Peyer's patch (tissue), 4 donors: ENCODE measurements around the gene FANCM. TPM values are rescaled to one million over a fixed set of nuclear protein-coding genes. Genes with fewer than 3 reads are reported as not detected.

Experiments
- DNase-seq, 3 donors: peaks; one replicate each; pipeline ENCODE4 v3.0.0-alpha.2; 2017 to 2019
- H3K27ac ChIP-seq, 4 donors: fragments of 200-600 bp; sonication (generic); one replicate each; pipeline ENCODE4 v1.5.1; 2016 to 2019
- H3K27me3 ChIP-seq, 2 donors: fragments of 200-600 bp; sonication (generic); one replicate each; pipeline ENCODE4 v1.5.1; 2019
- H3K36me3 ChIP-seq, 3 donors: fragments of 200-600 bp; sonication (generic); one replicate each; pipeline ENCODE4 v1.5.1; 2016 to 2019
- H3K4me1 ChIP-seq, 4 donors: fragments of 200-600 bp; sonication (generic); one replicate each; pipeline ENCODE4 v1.5.1; 2016 to 2019
- H3K4me3 ChIP-seq, 4 donors: fragments of 200-600 bp; sonication (generic); 1 replicate in 3 of 4; 2 replicates in 1 of 4; pipeline ENCODE4 v1.5.1; 2016 to 2019; ENCODE audit warnings: mild to moderate bottlenecking in 1 of 4
- H3K9me3 ChIP-seq, 4 donors: fragments of 200-600 bp; sonication (generic); one replicate each; pipeline ENCODE4 v1.5.1; 2016 to 2019; ENCODE audit warnings: mild to moderate bottlenecking in 1 of 4
- CTCF ChIP-seq, 6 experiments: fragments of 450-650 bp in 4 of 6; fragments of 200-600 bp in 2 of 6; sonication (generic) in 1 of 6; IDR thresholded peaks; one replicate each; pipeline ENCODE4 v1.5.1; 2017 to 2019; ENCODE audit warnings: antibody characterized with exemption in 6 of 6, mild to moderate bottlenecking in 3 of 6, moderate library complexity in 1 of 6
- POLR2A ChIP-seq, 2 donors: fragments of 450-650 bp; IDR thresholded peaks; one replicate each; pipeline ENCODE4 v1.5.1; 2017; ENCODE audit warnings: antibody characterized with exemption in 2 of 2, mild to moderate bottlenecking in 2 of 2, moderate library complexity in 2 of 2
- total RNA-seq, 4 donors: library from RNA; depleted of rRNA; stranded (reverse); fragments of >200 nt; gene quantifications; one replicate each; pipeline ENCODE4 v1.1.0, GENCODE V29; 2016

Gene FANCM
- total RNA-seq, 4 donors from 2014 or later: 7.3 to 18.2 (median 9.7) TPM

GRCh38 chr14:45118594-45118993 lies 17.1 kb upstream of the FANCM start:
- Histone ChIP-seq H3K27ac (no peak overlapping the region), H3K27me3 (no peaks in the 10 kb centered on the region), H3K4me1 (no peaks in the 10 kb centered on the region), H3K36me3 (peaks cover 0 to 88% (median 0%) of the 10 kb centered on the region in 3 donors), H3K4me3 (no peak overlapping the region), H3K9me3 (no peaks in the 10 kb centered on the region)
- TF ChIP-seq CTCF (IDR thresholded peaks at IDR 0.05) (no peak), POLR2A (IDR thresholded peaks at IDR 0.05) (no peak)
- DNase-seq: no peak

- DNase-seq: no peak
- Histone ChIP-seq H3K9me3 (no peaks in the 10 kb centered on the region), H3K4me3 (no peak overlapping the region), H3K36me3 (peaks cover 0 to 86% (median 0%) of the 10 kb centered on the region in 3 donors), H3K27me3 (no peaks in the 10 kb centered on the region), H3K4me1 (no peaks in the 10 kb centered on the region), H3K27ac (no peak overlapping the region)
- TF ChIP-seq CTCF (IDR thresholded peaks at IDR 0.05) (no peak), POLR2A (IDR thresholded peaks at IDR 0.05) (no peak)
These were observed 15.6 kb upstream of the FANCM start for GRCh38 chr14:45120096-45120495.

- Histone ChIP-seq H3K9me3 (no peaks in the 10 kb centered on the region), H3K27ac (no peak overlapping the region), H3K4me1 (no peaks in the 10 kb centered on the region), H3K4me3 (no peak overlapping the region), H3K27me3 (no peaks in the 10 kb centered on the region), H3K36me3 (peaks cover 0 to 63% (median 0%) of the 10 kb centered on the region in 3 donors)
- DNase-seq: no peak
- no peak for TF ChIP-seq CTCF (IDR thresholded peaks at IDR 0.05)
- TF ChIP-seq POLR2A (IDR thresholded peaks at IDR 0.05): no peak
These were observed 12.5 kb upstream of the FANCM start for GRCh38 chr14:45123271-45123670.

GRCh38 chr14:45125754-45126153 lies 10.0 kb upstream of the FANCM start:
- H3K36me3 ChIP-seq: peaks cover 0 to 39% (median 0%) of the 10 kb centered on the region in 3 donors
- TF ChIP-seq POLR2A (IDR thresholded peaks at IDR 0.05): no peak
- H3K27me3 ChIP-seq: no peaks in the 10 kb centered on the region
- H3K4me3 ChIP-seq: no peak overlapping the region
- no peaks in the 10 kb centered on the region for H3K9me3 ChIP-seq
- H3K27ac ChIP-seq: no peak overlapping the region
- no peaks in the 10 kb centered on the region for H3K4me1 ChIP-seq
- no peak for DNase-seq

GRCh38 chr14:45128963-45129629 lies 6.6 kb upstream of the FANCM start:
- Histone ChIP-seq H3K36me3 (peaks cover 0 to 12% (median 0%) of the 10 kb centered on the region in 3 donors), H3K27me3 (no peaks in the 10 kb centered on the region)
- no peak for TF ChIP-seq CTCF (IDR thresholded peaks at IDR 0.05)
- no peak for TF ChIP-seq POLR2A (IDR thresholded peaks at IDR 0.05)

GRCh38 chr14:45133683-45134050 lies 2.1 kb upstream of the FANCM start:
- DNase-seq: no peak
- TF ChIP-seq POLR2A (IDR thresholded peaks at IDR 0.05) (no peak), CTCF (IDR thresholded peaks at IDR 0.05) (no peak)
- Histone ChIP-seq H3K4me1 (peaks cover 0 to 24% (median 8%) of the 10 kb centered on the region in 4 donors), H3K27me3 (no peaks in the 10 kb centered on the region), H3K9me3 (no peaks in the 10 kb centered on the region), H3K36me3 (no peaks in the 10 kb centered on the region), H3K4me3 (peak overlapping the region; percentile 51 to 79 (median 69)), H3K27ac (peak overlapping the region; percentile 82 to 88 (median 86))

More at GRCh38 chr14:45128963-45129629, 6.6 kb upstream of the FANCM start:
- H3K27ac ChIP-seq: no peak overlapping the region
- H3K4me3 ChIP-seq: no peak overlapping the region
- peaks cover 0 to 6% (median 0%) of the 10 kb centered on the region in 4 donors for H3K4me1 ChIP-seq
- no peak for DNase-seq
- no peaks in the 10 kb centered on the region for H3K9me3 ChIP-seq
